ENCODE results near the gene MYT1.

GRCh38 chr20:64205611-64206026, 41.4 kb downstream of the MYT1 start:
- TF ChIP-seq POLR2AphosphoS5 (IDR thresholded peaks at IDR 0.05; ENCODE audit: low read depth, low read length) (no peak), NFIC (IDR thresholded peaks at IDR 0.05; ENCODE audit: borderline replicate concordance) (no peak), JUND (IDR thresholded peaks at IDR 0.05) (no peak)
